ENCODE measurements around the gene GJB3.

- TF ChIP-seq CTCF (IDR thresholded peaks at IDR 0.05) (peak; percentile 49 to 85 (median 82)), POLR2A (IDR thresholded peaks at IDR 0.05) (no peak), POLR2AphosphoS5 (IDR thresholded peaks at IDR 0.05) (peak; percentile 78)
Measured at GRCh38 chr1:34786521-34787325, 5.7 kb downstream of the GJB3 start.
